Stimulated activated naive CD8-positive, alpha-beta T cell treated with anti-CD3 and anti-CD28 coated beads, Interleukin-15, amount 100 ng/mL, for 72 hours (primary cell): ENCODE results near the gene ITIH4.

Source experiments
- ATAC-seq: fragments of 150-1000 bp; cut with Tn5 transposase; 2 replicates; pipeline ENCODE4 v1.10.0; 2021; ENCODE audit warnings: mild to moderate bottlenecking, moderate library complexity
- DNase-seq, 2 donors: peaks; one replicate each; pipeline ENCODE4 v3.0.0; 2021 to 2022
- H3K27ac Mint-ChIP-seq, 2 donors: one replicate each; pipeline ENCODE4 v1.8.0; 2022; ENCODE audit warnings: mild to moderate bottlenecking in 2 of 2, mixed read lengths in 2 of 2, moderate library complexity in 2 of 2
- H3K27me3 Mint-ChIP-seq: one replicate; pipeline ENCODE4 v1.8.0; 2022; ENCODE audit warnings: mixed read lengths
- H3K4me1 Mint-ChIP-seq: one replicate; pipeline ENCODE4 v1.8.0; 2022; ENCODE audit warnings: mild to moderate bottlenecking, mixed read lengths
- H3K4me3 Mint-ChIP-seq, 2 donors: one replicate each; pipeline ENCODE4 v1.8.0; 2022; ENCODE audit warnings: mild to moderate bottlenecking in 2 of 2, mixed read lengths in 2 of 2, moderate library complexity in 1 of 2
- H3K9me3 Mint-ChIP-seq, 2 donors: one replicate each; pipeline ENCODE4 v1.8.0; 2022; ENCODE audit warnings: mixed read lengths in 2 of 2

ITIH4 gene

GRCh38 chr3:52830535-52831258 lies at the start of gene ITIH4:
Gene ITIH4, minus strand, starts transcription at chr3:52830672. Its CDS starts 30 bp downstream, at chr3:52830642.
- H3K9me3 Mint-ChIP-seq: no peaks in the 10 kb centered on the region
- H3K4me3 Mint-ChIP-seq: no peak within 1 kb of the TSS
- no peaks in the 10 kb centered on the region for H3K27me3 Mint-ChIP-seq
- H3K4me1 Mint-ChIP-seq: peaks cover 9% of the 10 kb centered on the region
- peak within 1 kb of the TSS; percentile 19 to 83 for H3K27ac Mint-ChIP-seq
- ATAC-seq (no peak), DNase-seq (no peak)

GRCh38 chr3:52880047-52880446 lies 49.6 kb upstream of the ITIH4 start:
- Mint-ChIP-seq H3K9me3 (no peaks in the 10 kb centered on the region), H3K4me1 (peaks cover 57% of the 10 kb centered on the region), H3K27ac (peak overlapping the region in 1 of 2 donors; percentile 39), H3K4me3 (no peak overlapping the region), H3K27me3 (no peaks in the 10 kb centered on the region)
- ATAC-seq (peak; percentile 31), DNase-seq (no peak)

GRCh38 chr3:52879581-52879980 lies 49.1 kb upstream of the ITIH4 start:
- ATAC-seq: no peak
- no peak overlapping the region for H3K27ac Mint-ChIP-seq
- peaks cover 62% of the 10 kb centered on the region for H3K4me1 Mint-ChIP-seq
- no peak overlapping the region for H3K4me3 Mint-ChIP-seq
- no peak for DNase-seq
- H3K27me3 Mint-ChIP-seq: no peaks in the 10 kb centered on the region
- no peaks in the 10 kb centered on the region for H3K9me3 Mint-ChIP-seq

- DNase-seq (no peak), ATAC-seq (no peak)
- H3K27me3 Mint-ChIP-seq: no peaks in the 10 kb centered on the region
- peaks cover 65% of the 10 kb centered on the region for H3K4me1 Mint-ChIP-seq
- peak overlapping the region in 1 of 2 donors; percentile 57 for H3K27ac Mint-ChIP-seq
- no peaks in the 10 kb centered on the region for H3K9me3 Mint-ChIP-seq
- no peak overlapping the region for H3K4me3 Mint-ChIP-seq
Observed at GRCh38 chr3:52879090-52879489, 48.6 kb upstream of the ITIH4 start.

- no peak for DNase-seq
- no peak overlapping the region for H3K27ac Mint-ChIP-seq
- H3K27me3 Mint-ChIP-seq: no peaks in the 10 kb centered on the region
- H3K4me3 Mint-ChIP-seq: no peak overlapping the region
- peaks cover 64% of the 10 kb centered on the region for H3K4me1 Mint-ChIP-seq
- H3K9me3 Mint-ChIP-seq: no peaks in the 10 kb centered on the region
- ATAC-seq: no peak
Observed at GRCh38 chr3:52877085-52877484, 46.6 kb upstream of the ITIH4 start.

- peak overlapping the region; percentile 34 to 74 for H3K4me3 Mint-ChIP-seq
- peak overlapping the region; percentile 38 to 86 for H3K27ac Mint-ChIP-seq
- no peaks in the 10 kb centered on the region for H3K27me3 Mint-ChIP-seq
- DNase-seq: no peak
- ATAC-seq: peak; percentile 73
- H3K4me1 Mint-ChIP-seq: peaks cover 72% of the 10 kb centered on the region
- H3K9me3 Mint-ChIP-seq: no peaks in the 10 kb centered on the region
Observed at GRCh38 chr3:52874864-52875587, 44.6 kb upstream of the ITIH4 start.

GRCh38 chr3:52874160-52874701 lies 43.8 kb upstream of the ITIH4 start:
- Mint-ChIP-seq H3K4me1 (peaks cover 67% of the 10 kb centered on the region), H3K9me3 (no peaks in the 10 kb centered on the region), H3K27me3 (no peaks in the 10 kb centered on the region), H3K27ac (peak overlapping the region in 1 of 2 donors; percentile 2), H3K4me3 (peak overlapping the region; percentile 34 to 74)
- no peak for DNase-seq
- ATAC-seq: peak; percentile 32

GRCh38 chr3:52873433-52874159 lies 43.1 kb upstream of the ITIH4 start:
- DNase-seq (no peak), ATAC-seq (peak; percentile 35)
- no peak overlapping the region for H3K4me3 Mint-ChIP-seq
- no peaks in the 10 kb centered on the region for H3K9me3 Mint-ChIP-seq
- no peak overlapping the region for H3K27ac Mint-ChIP-seq
- H3K4me1 Mint-ChIP-seq: peaks cover 66% of the 10 kb centered on the region
- no peaks in the 10 kb centered on the region for H3K27me3 Mint-ChIP-seq

GRCh38 chr3:52872245-52872644 lies 41.8 kb upstream of the ITIH4 start:
- ATAC-seq (no peak), DNase-seq (no peak)
- H3K4me1 Mint-ChIP-seq: peaks cover 65% of the 10 kb centered on the region
- H3K9me3 Mint-ChIP-seq: no peaks in the 10 kb centered on the region
- H3K27ac Mint-ChIP-seq: peak overlapping the region; percentile 87 to 91
- no peaks in the 10 kb centered on the region for H3K27me3 Mint-ChIP-seq
- H3K4me3 Mint-ChIP-seq: no peak overlapping the region

- H3K27ac Mint-ChIP-seq: peak overlapping the region; percentile 87 to 91
- H3K9me3 Mint-ChIP-seq: no peaks in the 10 kb centered on the region
- H3K4me1 Mint-ChIP-seq: peaks cover 62% of the 10 kb centered on the region
- DNase-seq (no peak), ATAC-seq (no peak)
- H3K27me3 Mint-ChIP-seq: no peaks in the 10 kb centered on the region
- H3K4me3 Mint-ChIP-seq: no peak overlapping the region
Observed at GRCh38 chr3:52871761-52872160, 41.3 kb upstream of the ITIH4 start.

- no peaks in the 10 kb centered on the region for H3K27me3 Mint-ChIP-seq
- H3K27ac Mint-ChIP-seq: peak overlapping the region in 1 of 2 donors; percentile 44
- ATAC-seq (no peak), DNase-seq (no peak)
- H3K4me1 Mint-ChIP-seq: peaks cover 52% of the 10 kb centered on the region
- no peak overlapping the region for H3K4me3 Mint-ChIP-seq
- H3K9me3 Mint-ChIP-seq: peaks cover 4 to 13% of the 10 kb centered on the region in 2 donors
Observed at GRCh38 chr3:52870471-52870870, 40.0 kb upstream of the ITIH4 start.

- Mint-ChIP-seq H3K9me3 (peaks cover 4 to 29% of the 10 kb centered on the region in 2 donors), H3K27ac (peak overlapping the region in 1 of 2 donors; percentile 91), H3K27me3 (no peaks in the 10 kb centered on the region), H3K4me3 (no peak overlapping the region), H3K4me1 (peaks cover 16% of the 10 kb centered on the region)
- no peak for ATAC-seq
- DNase-seq: no peak
Observed at GRCh38 chr3:52866427-52866826, 36.0 kb upstream of the ITIH4 start.

GRCh38 chr3:52865994-52866393 lies 35.5 kb upstream of the ITIH4 start:
- ATAC-seq: no peak
- Mint-ChIP-seq H3K4me3 (no peak overlapping the region), H3K4me1 (peaks cover 12% of the 10 kb centered on the region), H3K27ac (peak overlapping the region in 1 of 2 donors; percentile 91), H3K9me3 (peaks cover 4 to 29% of the 10 kb centered on the region in 2 donors), H3K27me3 (no peaks in the 10 kb centered on the region)
- DNase-seq: no peak

GRCh38 chr3:52860424-52860768 lies 29.9 kb upstream of the ITIH4 start:
- no peaks in the 10 kb centered on the region for H3K4me1 Mint-ChIP-seq
- no peak overlapping the region for H3K27ac Mint-ChIP-seq
- ATAC-seq: peak; percentile 26
- H3K27me3 Mint-ChIP-seq: no peaks in the 10 kb centered on the region
- DNase-seq: no peak
- H3K4me3 Mint-ChIP-seq: no peak overlapping the region
- H3K9me3 Mint-ChIP-seq: peaks cover 0 to 15% of the 10 kb centered on the region in 2 donors

- H3K27me3 Mint-ChIP-seq: no peaks in the 10 kb centered on the region
- H3K27ac Mint-ChIP-seq: peak overlapping the region in 1 of 2 donors; percentile 60
- DNase-seq (no peak), ATAC-seq (no peak)
- H3K9me3 Mint-ChIP-seq: peaks cover 0 to 10% of the 10 kb centered on the region in 2 donors
- H3K4me1 Mint-ChIP-seq: no peaks in the 10 kb centered on the region
- H3K4me3 Mint-ChIP-seq: no peak overlapping the region
Observed at GRCh38 chr3:52859686-52860423, 29.4 kb upstream of the ITIH4 start.
